ENCODE measurements around the gene WNT3A.

GRCh38 chr1:228045405-228045804 is 38.6 kb downstream of the WNT3A start:
- TF ChIP-seq CTCF (IDR thresholded peaks at IDR 0.05; ENCODE audit: low read length), result no peak
- no peak for TF ChIP-seq EZH2 (IDR thresholded peaks at IDR 0.05; ENCODE audit: borderline replicate concordance, low read length)

Measured in OCI-LY1 (cell line).